G401 (cell line): ENCODE data around the gene PRKAG1. TPM values are rescaled to one million over a fixed set of nuclear protein-coding genes. Genes with fewer than 3 reads are reported as not detected.

Experiments
- DNase-seq: peaks from one replicate; pipeline ENCODE4 v3.0.0-alpha.2; 2015; ENCODE audit warnings: low spot score
- in situ Hi-C: cut with HindIII; loops from 2 replicates; pipeline ENCODE4 v1.10.0; 2016; ENCODE audit warnings: low sequenced_read_pairs, mixed read lengths
- total RNA-seq: library from RNA; depleted of rRNA; stranded (reverse); fragments of >200 nt; shearing (Covaris generic); gene quantifications from 2 replicates; pipeline ENCODE4 v1.2.3, GENCODE V29; 2014

PRKAG1 gene
- total RNA-seq, 1 experiment from 2014 or later, result 63.5 TPM

DNA sequence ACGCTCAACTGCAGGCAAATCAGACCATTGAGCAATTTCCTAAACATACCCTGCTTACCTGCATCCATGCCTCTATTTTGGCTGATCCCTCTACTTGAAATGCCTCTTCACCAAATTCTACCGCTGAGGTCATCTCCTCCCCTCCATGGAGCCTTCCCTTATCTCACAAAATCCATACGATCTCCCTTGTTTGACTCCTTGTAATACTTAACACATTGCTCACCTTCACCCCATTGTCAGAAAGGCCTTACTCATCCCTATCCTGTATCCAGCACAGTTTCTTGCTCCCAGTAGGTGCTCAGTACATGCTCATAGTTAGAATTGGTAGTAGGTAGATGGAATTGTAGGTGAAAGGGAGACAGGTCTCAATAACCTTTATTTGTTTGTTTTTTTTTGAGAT is 24.8 kb downstream of the PRKAG1 start:
- no peak for DNase-seq
- in situ Hi-C loops, result no loop called here

- DNase-seq, result no peak
- in situ Hi-C loops, result no loop called here
Observed at GRCh38 chr12:48991247-48992050, 27.1 kb downstream of the PRKAG1 start.

DNA sequence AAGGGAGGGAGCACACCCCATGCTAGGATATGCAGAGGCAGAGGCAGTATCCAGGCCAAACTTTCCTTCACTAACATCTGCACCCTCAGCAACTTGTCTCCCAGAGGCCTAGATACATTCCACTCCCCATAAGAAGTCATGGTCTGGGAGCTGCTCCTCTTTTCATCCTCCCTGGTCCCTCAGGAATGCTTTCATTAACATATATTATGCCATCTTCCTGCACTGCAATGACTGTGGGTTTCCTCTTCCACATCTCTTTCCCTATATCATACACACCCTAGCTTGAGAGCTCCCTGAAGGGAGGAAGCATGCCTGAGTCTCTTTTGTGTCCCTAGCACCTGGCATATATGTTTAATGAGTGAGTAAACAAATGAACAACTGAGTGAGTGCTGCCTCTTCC is 28.0 kb downstream of the PRKAG1 start:
- no peak for DNase-seq
- in situ Hi-C loops, result no loop called here

- in situ Hi-C loops, result no loop called here
- DNase-seq, result no peak
Observed at GRCh38 chr12:48988030-48988649, 30.4 kb downstream of the PRKAG1 start.

GRCh38 chr12:48986720-48987291 is 31.8 kb downstream of the PRKAG1 start:
- in situ Hi-C loops, result no loop called here
- DNase-seq, result no peak

DNA sequence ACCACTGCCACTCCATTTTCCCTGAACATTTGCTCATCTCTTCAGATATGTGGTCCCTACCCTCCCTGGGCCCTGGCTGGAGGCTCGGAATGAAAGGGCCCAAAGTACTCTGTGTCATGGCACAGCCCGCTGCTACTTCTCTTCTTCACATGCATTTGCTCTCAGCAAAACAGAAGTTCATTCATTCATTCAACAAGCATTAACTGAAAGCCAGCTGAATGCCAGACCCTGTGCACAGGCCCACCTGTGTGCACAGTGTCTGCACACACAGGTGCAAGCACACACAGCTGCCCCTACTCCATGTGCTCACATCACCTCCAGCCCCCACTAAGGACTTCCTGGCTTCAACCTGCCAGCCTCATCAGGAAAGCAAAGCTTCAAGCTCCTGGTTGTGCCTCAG is 32.7 kb downstream of the PRKAG1 start:
- in situ Hi-C loops, result no loop called here
- DNase-seq, result no peak

- DNase-seq, result no peak
- in situ Hi-C loops, result no loop called here
Observed at GRCh38 chr12:48985475-48985897, 33.1 kb downstream of the PRKAG1 start.

GRCh38 chr12:48982397-48983080 is 36.0 kb downstream of the PRKAG1 start:
- no peak for DNase-seq
- in situ Hi-C loops, result no loop called here

DNA sequence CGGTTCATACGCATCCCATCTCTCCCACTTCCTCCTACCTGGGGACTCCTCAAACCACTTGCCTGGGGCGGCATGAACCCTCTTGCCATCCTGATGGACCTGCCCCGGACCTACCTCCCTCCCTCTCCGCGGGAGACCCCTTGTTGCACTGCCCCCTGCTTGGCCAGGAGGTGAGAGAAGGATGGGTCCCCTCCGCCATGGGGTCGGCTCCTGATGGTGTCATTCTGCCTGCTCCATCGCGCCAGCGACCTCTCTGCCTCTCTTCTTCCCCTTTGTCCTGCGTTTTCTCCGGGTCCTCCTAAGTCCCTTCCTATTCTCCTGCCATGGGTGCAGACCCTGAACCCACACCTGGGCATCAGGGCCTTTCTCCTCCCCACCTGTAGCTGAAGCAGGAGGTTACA is 36.8 kb downstream of the PRKAG1 start:
- no peak for DNase-seq
- in situ Hi-C loops, result no loop called here

DNA sequence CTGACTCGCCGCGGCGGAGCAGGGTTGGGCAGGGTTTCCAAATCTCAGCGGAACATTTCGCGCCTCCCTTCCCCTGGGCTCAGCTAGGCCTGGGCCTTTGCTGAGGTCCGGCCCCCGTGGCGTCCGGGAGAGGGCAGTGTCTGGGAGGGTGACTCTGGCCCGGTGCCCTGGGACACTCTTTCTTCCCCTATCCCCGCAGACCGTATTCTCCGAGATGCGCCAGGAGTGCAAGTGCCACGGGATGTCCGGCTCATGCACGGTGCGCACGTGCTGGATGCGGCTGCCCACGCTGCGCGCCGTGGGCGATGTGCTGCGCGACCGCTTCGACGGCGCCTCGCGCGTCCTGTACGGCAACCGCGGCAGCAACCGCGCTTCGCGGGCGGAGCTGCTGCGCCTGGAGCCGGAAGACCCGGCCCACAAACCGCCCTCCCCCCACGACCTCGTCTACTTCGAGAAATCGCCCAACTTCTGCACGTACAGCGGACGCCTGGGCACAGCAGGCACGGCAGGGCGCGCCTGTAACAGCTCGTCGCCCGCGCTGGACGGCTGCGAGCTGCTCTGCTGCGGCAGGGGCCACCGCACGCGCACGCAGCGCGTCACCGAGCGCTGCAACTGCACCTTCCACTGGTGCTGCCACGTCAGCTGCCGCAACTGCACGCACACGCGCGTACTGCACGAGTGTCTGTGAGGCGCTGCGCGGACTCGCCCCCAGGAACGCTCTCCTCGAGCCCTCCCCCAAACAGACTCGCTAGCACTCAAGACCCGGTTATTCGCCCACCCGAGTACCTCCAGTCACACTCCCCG is 37.4 kb downstream of the PRKAG1 start:
- no peak for DNase-seq
- in situ Hi-C loops, result no loop called here

DNA sequence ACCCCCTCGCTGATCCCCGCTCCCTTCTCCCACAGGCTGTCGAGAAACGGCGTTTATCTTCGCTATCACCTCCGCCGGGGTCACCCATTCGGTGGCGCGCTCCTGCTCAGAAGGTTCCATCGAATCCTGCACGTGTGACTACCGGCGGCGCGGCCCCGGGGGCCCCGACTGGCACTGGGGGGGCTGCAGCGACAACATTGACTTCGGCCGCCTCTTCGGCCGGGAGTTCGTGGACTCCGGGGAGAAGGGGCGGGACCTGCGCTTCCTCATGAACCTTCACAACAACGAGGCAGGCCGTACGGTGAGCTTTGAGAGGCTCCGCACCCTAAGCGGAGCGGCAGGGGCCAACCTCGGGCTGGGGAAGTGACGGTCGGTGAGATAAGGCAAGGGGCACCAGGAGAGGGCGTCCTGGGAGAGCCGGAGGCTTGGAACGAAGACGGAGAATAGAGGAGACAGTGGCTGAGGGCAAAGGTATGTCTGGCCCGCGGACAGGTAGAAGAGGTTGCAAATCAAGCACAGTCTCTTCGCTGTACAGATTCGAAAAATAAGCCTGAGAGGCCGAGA is 38.1 kb downstream of the PRKAG1 start:
- no peak for DNase-seq
- in situ Hi-C loops, result no loop called here

- in situ Hi-C loops, result no loop called here
Observed at GRCh38 chr12:48979602-48980388, 38.8 kb downstream of the PRKAG1 start.

DNA sequence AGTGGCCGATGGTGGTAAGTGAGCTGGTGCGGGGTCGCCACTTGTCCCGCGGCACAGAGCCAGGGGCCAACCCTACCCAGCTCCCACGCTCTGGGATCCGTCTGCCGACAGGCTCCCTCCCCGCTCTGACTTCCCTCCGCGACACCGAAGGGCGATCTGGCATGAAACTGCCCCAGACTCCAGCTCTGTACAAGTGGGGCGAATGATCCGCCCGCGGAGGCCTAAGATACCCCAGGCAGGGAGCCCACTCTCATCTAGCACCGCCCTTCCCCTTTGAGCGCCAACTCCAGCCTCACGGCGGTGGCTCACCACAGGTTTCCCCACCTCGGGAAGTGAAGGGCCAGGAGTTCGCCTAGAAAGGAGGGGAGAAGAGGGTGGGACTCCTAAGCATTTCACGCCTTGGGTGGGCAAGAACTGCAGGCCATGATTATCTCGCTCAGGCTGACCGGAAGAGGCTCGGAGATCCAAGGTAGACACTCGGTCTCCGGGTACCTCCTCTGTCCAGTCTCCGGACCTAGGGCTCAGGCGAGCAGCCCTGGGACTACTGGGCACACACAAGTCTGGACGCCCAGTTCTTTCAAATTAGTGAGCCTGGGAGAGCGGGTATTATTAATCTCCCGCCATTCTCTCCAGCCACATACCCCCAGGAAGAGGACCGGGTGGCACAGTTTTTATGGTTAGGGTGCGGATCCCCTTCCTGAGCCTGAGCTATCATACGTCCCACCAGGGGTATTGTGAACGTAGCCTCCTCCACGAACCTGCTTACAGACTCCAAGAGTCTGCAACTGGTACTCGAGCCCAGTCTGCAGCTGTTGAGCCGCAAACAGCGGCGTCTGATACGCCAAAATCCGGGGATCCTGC is 39.6 kb downstream of the PRKAG1 start:
- DNase-seq, result no peak
- in situ Hi-C loops, result no loop called here

More at GRCh38 chr12:48979602-48980388, 38.8 kb downstream of the PRKAG1 start:
- no peak for DNase-seq

DNA sequence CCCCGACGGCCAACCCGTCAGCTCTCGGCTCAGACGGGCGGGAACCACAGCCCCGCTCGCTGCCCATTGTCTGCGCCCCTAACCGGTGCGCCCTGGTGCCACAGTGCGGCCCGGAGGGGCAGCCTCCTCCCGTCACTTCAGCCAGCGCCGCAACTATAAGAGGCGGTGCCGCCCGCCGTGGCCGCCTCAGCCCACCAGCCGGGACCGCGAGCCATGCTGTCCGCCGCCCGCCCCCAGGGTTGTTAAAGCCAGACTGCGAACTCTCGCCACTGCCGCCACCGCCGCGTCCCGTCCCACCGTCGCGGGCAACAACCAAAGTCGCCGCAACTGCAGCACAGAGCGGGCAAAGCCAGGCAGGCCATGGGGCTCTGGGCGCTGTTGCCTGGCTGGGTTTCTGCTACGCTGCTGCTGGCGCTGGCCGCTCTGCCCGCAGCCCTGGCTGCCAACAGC is 40.3 kb downstream of the PRKAG1 start, which contains the start of gene WNT1:
Gene WNT1, plus strand, starts transcription at position 32 of the 450 bp plus-strand sequence. Its CDS starts 329 bp downstream, at position 361.
- no peak for DNase-seq
- in situ Hi-C loops, result no loop called here

DNA sequence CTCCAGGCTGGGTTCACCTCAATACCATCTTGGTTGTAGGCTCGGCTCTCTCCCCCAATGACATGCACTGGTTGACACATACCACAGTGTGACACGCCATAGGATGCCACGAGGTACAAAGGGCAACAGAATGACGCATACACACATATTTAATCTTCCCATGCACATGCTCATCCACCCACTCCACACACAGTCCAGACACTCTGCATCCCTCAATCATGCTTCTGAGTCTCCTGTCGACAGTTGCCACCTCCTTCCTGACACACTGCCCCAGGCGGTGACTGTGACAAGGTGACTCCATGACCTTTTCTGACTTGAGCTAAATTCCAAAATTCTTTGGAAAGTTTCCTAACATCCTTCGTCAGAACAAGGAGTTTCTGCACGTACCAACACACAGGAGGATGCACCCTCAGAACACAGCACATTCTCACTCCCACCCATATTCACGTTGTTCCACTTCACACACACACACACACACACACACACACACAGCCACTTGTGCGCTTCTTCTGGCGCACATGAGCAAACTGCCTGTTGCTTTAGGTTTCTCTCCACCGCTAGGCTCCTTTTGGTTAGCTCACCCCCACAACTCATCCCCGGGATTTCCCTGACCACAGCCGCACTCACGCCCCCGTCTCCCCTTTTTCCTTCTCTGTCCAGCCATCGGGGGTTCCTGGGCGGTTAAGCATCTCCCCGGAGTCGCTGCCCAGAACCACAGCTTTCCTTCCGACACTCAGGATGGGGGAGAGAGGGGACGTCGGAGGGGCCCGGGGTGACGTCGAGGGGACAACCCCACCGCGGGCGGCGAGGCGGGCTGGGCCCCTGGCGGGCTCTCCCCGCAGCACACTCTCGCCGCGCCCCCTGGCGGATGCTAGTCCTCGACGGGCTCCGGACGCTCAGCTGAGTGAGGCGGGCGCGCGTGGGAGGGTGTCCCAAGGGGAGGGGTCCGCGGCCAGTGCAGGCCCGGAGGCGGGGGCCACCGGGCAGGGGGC is 41.0 kb downstream of the PRKAG1 start:
- DNase-seq, result no peak
- in situ Hi-C loops, result no loop called here
